Measurements from ENCODE around the gene TDG. TPM values are rescaled to one million over a fixed set of nuclear protein-coding genes. Genes with fewer than 3 reads are reported as not detected.

The TDG gene
- 30.5 and 30.8 TPM in 2 replicates for total RNA-seq

DNA sequence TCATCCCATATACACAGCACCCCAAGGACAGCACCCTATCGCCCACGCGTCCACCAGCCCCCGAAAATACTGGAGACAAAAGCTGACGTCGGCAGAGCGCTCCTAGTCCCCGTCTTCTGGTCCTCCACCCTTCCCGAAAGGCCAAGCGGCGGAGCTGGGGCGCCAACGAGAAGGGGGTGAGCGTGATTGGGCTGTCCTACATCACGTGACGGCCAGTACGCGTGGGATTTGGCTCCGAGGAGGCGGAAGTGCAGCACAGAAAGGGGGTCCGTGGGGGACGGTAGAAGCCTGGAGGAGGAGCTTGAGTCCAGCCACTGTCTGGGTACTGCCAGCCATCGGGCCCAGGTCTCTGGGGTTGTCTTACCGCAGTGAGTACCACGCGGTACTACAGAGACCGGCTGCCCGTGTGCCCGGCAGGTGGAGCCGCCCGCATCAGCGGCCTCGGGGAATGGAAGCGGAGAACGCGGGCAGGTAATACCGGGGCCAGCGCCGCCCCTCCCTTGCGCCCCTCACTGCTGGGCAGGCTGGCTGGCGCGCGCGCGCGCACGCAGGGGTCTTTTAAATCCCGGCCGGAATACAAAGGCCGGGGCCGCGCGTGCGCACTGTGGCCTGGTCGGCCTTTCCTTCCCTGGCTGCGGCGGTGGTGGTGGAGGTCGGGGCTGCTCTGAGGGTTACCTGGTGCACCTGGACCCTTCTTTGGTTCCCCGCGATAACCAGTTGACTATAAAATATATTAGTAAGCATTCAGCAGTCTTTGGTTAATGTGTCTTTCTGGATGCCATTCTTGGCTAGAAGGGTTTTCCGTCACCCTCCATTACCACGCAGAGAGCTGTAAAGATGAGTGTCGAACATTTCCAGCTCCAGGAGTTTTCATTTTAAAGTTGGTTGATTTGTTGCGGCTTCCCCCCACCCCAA lies at the start of gene TDG:
Gene TDG, plus strand, starts transcription at position 283 of the 915 bp plus-strand sequence. Its CDS starts 166 bp downstream, at position 449.
- peak; percentile 100 for DNase-seq

GRCh38 chr12:103917873-103918272 lies 47.8 kb upstream of the TDG start:
- DNase-seq = no peak

GRCh38 chr12:103924761-103925641 lies 40.7 kb upstream of the TDG start:
- DNase-seq = peak; percentile 46

- no peak for DNase-seq
Measured at GRCh38 chr12:103928682-103929045, 37.0 kb upstream of the TDG start.

DNA sequence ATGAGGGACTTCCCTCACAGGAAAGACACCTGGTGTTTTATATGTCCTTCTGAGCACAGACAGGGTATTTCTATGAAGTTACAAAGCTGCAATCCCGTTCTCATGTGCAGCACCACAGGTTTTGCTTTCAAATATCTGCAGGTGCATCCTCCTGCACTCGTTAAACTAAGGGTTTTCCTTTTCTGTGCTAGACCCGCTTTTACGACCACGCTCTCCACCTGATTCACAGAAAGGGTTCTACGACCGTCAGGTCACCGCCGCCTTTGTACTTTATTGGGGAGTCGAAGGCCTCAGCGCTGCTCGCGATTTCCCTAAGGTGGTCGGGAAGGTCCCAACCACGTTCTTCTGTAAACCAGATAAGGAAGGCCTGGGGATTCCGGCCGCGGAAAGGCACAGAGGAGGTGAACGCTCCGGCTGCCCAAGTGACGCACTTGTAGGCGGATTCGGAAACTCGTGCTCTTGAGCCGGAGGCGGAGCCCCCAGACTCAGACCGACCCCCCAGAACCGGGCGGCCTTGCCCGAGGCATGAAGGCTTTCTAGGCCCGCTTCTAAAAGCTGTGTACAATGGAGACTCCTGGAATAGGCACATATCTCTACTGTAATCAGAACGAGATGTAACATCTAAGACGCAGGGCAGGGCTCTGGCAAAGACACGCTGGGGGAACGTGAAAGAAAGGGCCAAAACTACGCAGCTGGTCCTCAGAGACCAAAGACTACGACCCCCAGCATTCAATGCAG lies 36.5 kb upstream of the TDG start:
- DNase-seq = peak; percentile 92

DNA sequence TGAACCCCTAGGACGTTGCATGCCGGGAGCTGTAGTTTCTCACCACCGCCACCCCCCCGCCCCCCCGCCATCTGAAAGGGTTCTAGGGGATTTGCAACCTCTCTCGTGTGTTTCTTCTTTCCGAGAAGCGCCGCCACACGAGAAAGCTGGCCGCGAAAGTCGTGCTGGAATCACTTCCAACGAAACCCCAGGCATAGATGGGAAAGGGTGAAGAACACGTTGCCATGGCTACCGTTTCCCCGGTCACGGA lies 36.0 kb upstream of the TDG start:
- no peak for DNase-seq

- peak; percentile 100 for DNase-seq
Measured at GRCh38 chr12:103930034-103930786, 35.5 kb upstream of the TDG start, which contains the start of gene HSP90B1. Gene HSP90B1 (plus strand): TSS chr12:103930410. CDS start chr12:103930516, 106 bp downstream.

DNA sequence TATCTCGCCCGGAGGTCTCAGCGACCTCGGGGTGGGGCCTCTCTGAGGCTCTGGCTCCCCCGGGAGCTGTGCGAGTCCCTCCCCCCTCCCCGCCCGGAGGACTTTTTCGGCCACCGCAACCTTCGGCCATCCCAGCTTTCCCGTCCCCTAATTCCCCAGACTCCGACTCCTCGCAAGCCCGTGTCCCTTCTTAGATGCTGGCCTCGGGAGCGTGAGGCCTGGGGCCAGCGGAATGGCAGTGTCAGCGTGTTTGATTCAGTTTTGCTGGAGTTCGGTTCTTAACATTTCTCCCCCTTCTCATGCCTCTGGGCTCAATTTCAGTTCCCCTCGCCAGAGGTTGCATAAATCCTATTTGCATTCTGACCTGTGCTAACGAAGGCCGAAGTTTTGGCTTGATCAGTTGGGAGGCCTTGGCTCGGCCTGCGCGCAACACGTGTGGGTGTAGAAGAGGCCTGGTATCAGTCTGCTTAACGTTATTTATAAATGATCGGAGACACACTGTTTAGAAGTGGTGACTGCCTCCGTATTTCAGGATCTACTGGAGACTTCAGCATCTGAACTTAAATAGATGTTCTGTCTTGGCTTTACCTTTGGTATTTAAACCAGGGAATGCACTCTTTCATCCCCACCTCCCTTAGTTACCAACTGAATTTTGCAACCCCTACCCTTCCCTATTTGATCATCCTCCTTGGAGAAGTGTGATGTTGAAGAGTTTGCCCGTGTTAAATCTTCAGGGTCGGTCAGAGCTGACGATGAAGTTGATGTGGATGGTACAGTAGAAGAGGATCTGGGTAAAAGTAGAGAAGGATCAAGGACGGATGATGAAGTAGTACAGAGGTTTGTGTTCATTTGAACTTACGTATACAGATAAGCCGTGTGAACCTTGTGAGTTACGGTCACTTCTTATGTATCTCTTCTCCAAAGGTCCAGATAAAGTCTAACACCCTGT lies 34.6 kb upstream of the TDG start:
- DNase-seq = peak; percentile 39

DNA sequence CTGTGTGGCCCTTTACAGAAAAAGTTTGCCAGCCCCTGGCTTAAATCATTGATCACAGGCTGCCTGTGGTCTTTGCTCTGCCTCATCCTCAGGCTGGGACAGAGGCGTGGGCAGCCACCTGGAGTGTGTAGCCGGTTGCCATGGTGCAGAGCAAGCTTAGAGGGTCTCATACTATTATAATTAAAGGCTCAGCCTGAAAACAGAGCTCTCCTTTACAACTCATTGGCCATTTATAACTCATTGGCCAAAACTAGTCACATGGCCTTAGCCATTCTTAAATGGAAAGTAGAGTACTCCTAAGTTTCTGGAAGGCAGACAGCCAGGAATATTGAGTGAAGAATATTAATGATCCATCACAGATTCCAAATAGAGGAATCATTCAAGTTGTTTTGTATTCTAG lies 32.4 kb upstream of the TDG start:
- no peak for DNase-seq

GRCh38 chr12:103936679-103937078 lies 29.0 kb upstream of the TDG start:
- DNase-seq = no peak

DNA sequence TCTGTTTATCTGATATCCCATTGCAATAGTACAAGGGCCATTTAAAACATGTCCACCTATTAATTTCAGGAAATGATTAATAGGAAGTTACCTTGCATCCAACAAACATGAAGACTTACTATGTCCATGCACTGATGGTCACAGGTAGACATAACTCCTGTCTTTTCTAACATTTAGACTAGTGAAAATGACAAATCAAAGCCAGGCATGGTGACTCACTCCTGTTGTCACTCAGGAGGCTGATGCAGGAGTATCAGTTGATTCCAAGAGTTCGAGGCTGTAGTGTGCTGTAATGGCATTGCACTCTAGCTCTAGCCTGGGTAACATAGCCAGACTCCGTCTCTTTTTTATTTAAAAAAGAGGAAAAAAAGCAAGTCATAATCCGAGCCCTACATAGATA lies 20.7 kb upstream of the TDG start:
- no peak for DNase-seq

DNA sequence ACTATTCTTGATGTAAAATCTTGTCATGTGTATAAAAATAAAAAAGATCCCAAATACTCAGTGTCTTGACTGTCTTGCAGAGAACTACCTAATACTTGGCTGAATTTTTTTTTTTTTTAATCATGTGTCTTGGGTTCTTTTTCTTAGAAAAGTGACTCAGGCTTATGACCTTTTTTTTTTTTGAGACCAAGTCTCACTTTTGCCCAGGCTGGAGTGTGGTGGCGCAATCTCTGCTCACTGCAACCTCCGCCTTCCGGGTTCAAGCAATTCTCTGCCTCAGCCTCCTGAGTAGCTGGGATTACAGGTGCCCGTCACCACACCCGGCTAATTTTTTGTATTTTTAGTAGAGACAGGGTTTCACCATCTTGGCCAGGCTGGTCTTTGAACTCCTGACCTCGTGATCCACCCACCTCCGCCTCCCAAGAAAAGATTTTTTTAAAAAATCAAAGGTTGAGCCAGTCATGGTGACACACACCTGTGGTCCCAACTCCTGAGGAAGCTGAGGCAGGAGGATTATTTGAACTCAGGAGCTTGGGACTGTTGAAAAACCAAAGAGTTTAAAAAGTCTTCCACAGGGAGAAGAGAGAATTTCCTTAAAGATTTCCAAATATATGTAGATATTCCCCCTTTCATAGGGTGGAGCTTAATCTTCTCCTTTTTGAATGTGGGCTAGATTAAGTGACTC lies 17.7 kb upstream of the TDG start:
- no peak for DNase-seq

DNA sequence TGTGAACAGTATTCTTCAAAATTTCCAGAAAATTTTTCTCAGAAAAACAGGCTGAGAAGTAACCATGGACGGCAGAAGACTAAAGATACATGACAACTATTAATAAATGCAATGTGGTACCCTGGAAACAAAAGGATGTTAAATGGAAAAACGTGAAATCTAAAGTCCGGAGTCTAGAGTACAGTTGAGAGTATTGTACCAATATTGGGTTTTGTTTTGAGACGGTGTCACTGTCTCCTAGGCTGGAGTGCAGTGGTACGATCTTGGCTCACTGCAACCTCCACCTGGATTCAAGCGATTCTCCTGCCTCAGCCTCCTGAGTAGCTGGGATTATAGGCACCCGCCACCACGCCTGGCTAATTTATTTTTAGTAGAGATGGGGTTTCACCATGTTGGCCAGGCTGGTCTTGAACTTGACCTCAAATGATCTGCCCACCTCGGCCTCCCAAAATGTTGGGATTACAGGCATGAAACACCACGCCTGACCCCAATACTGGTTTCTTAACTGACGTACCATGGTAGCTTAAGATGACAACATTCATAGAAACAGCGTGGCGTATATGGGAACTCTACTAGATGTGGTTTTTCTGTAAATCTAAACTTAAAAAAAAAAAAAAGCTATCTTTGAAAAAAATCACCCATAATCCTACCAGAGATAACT lies 16.8 kb upstream of the TDG start:
- DNase-seq = no peak

GRCh38 chr12:103952497-103952896 lies 13.2 kb upstream of the TDG start:
- no peak for DNase-seq

DNA sequence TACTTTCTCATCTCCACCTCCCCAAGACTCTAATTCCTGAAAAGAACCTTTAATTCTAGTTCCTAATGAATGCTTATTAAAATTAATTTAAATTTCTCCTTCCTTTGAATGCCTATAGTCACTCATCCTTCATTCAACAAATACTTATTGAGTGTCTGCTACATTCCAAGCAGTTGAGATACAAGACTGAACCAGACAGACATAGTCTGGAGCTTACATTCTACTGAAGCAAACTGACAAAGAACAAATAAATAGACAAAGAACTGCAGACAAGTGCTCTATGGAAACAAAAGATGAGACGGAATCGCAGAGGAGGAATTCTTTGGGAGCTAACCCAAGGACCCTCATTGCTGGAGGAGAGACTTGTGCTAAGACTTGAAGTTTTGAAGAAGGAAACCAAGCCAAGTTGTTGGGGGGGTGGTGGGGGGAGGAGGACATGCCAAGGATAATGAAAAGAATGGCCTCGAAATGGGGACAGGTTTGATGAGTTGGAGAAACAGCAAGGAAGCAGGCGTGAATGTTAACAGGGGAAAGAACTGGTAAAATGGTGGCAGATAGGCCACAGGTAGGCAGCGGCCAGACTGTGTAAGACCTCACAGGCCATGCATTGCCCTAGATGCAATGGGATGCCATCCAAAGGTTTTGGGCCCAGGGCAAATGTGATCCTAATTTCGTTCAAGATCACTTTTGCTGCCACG lies 9.7 kb upstream of the TDG start:
- DNase-seq = peak; percentile 13

DNA sequence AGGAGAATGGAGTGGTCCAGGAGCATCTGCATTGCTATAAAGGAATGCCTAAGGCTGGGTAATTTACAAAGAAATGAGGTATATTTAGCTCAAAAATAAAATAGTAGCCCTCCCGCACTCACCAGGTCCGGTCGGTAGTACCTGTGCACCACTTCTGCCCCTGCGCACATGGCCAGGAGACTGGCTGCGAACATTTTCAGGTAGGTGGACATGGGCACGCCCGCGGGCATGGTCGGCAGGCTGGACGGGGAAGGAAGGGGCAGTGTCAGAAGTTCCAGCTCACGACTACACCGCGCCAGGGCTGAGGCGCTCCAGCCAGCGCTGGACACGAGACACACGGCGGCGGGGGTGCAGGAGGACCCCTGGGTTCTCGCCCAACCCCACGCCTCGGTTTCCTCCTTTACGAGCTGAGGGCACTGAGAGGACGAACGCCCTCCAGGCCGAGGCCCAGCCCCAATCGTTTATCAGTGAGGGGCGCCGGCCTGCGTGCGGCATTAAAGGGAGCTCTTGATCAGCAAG lies 9.1 kb upstream of the TDG start:
- no peak for DNase-seq

- DNase-seq = no peak
Measured at GRCh38 chr12:103957865-103958388, 7.7 kb upstream of the TDG start.

DNA sequence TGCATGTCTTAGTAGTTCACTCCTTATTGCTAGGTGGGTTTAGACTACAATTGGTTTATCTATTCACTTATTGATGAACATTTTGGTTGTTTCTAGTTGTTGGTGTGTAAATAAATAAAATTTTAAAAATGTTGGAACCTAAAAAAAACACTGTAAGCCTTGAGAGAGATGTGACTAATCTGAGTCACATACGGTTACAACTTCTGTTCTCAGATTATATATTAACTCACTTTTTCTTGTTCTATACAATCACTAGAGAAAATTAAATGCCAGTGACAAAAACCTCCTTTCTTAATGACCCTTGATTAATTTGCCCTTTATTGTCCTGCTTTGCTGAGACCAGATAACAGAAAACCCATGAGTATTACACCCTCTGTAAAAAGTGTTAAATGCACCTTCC lies 7.1 kb upstream of the TDG start:
- no peak for DNase-seq
